ENCODE results near the gene MTMR1.

The MTMR1 gene

GRCh38 chrX:150696866-150697265 lies 3.7 kb downstream of the MTMR1 start:
- DNase-seq (ENCODE audit: low spot score): no peak

- DNase-seq (ENCODE audit: low spot score): no peak
These were observed 4.4 kb downstream of the MTMR1 start for GRCh38 chrX:150697641-150698040.

DNA sequence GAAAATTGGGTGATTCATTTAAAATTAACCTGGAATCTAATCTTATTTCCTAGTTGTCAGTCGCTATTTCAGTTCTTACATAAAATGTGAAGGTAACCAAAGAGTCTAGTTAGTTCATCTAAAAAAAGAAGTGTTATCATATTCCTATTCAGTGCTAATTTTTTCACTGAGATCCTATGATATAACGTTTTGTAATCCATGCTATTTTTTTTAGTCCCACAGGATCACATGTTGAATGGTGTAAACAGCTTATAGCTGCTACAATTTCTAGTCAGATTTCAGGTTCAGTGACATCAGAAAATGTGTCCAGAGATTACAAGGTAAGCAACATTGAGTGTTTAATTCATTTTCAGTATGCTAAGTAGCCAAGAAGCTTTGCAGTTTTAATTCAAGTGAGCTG lies 5.8 kb downstream of the MTMR1 start:
- no peak for DNase-seq (ENCODE audit: low spot score)

DNA sequence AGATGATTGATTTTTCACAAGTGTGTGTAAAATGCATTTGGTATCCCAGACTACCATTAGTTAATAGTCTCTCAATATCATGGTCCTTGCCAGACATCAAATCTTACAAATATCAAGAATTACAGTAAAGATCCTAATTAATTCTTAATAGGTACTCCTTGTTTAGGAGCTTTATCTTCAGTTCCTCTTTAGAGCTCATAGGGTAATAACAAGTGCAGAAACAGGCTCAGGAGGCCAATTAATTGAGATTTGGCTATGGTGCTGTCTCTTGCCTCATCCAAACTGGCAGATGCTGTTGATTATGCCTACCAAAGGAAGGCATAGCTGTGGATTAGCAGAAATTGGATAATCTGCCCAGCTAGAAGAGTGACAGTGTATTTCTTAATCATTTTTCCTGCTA lies 6.9 kb downstream of the MTMR1 start:
- no peak for DNase-seq (ENCODE audit: low spot score)

- DNase-seq (ENCODE audit: low spot score): no peak
These were observed 8.2 kb downstream of the MTMR1 start for GRCh38 chrX:150701377-150701776.

GRCh38 chrX:150702966-150703694 lies 9.9 kb downstream of the MTMR1 start:
- DNase-seq (ENCODE audit: low spot score): no peak

DNA sequence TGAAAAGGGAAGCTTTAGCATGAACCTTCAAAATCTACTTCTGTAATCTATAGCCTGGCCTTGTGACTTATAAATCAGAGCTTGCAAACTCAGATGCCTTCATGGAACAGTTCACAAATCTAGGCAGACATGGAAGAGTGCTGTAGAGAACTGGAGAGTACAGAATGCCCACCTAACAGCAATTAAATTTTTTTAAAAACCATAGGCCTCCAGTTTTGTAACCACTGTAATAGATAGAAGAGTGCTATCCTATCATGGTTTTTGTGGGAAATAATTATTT lies 10.4 kb downstream of the MTMR1 start:
- no peak for DNase-seq (ENCODE audit: low spot score)

- no peak for DNase-seq (ENCODE audit: low spot score)
These were observed 10.9 kb downstream of the MTMR1 start for GRCh38 chrX:150704030-150704613.

DNA sequence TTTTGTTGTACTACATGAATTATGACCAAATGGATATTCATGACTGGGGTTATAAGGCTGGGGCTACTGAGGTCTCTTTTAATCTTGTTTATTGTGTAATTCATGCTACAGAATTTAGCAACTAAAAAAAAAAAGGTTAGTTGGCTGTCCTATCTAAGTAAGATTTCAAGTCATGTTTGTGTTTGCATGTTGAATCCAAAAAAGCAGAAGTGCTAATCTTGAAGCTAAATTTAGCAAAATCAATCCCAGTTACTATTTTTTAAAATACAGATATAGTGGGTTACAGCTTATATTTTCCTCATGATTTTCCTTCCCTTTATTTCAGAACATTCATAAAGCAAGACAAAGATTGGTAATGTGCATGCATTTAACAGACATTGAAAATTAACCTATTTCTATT lies 19.4 kb downstream of the MTMR1 start:
- no peak for DNase-seq (ENCODE audit: low spot score)

- no peak for DNase-seq (ENCODE audit: low spot score)
These were observed 22.0 kb downstream of the MTMR1 start for GRCh38 chrX:150715184-150715583.

- no peak for DNase-seq (ENCODE audit: low spot score)
These were observed 26.4 kb downstream of the MTMR1 start for GRCh38 chrX:150719621-150720020.

- no peak for DNase-seq (ENCODE audit: low spot score)
These were observed 36.8 kb downstream of the MTMR1 start for GRCh38 chrX:150729956-150730355.

DNA sequence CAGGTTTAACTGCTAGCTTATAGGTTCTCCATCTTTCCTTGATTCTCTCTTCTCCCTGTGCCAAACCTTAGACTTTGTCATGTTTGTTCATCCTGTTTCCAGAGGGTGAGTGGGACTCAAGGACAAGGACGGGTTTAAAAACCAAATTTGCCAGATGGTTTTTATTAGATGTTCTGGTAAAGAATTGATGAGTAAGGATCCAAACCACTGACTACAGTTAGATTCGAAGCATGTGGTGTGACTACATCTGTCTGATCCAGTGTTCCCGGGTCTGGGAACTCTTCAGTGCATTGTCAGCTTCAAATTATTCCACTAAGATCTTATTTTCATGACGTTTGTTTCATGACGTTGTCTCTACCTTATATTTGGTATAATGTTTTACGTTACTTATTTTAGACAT lies 37.5 kb downstream of the MTMR1 start:
- no peak for DNase-seq (ENCODE audit: low spot score)

GRCh38 chrX:150731795-150732194 lies 38.6 kb downstream of the MTMR1 start:
- DNase-seq (ENCODE audit: low spot score): no peak

DNA sequence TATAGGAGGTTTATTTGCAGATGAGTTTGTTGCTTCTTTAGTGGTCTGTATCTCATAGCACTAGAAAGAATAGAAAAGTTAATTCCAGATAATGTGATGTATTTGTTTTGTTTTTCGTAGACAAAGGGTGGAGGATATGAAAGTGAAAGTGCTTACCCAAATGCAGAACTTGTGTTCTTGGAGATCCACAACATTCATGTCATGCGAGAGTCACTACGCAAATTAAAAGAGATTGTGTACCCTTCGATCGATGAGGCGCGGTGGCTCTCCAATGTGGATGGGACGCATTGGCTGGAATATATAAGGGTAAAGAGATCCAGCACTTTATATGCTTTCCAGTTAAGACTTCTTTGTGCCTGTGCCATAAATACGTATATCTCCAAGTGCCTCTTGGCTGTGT lies 43.3 kb downstream of the MTMR1 start:
- no peak for DNase-seq (ENCODE audit: low spot score)

DNA sequence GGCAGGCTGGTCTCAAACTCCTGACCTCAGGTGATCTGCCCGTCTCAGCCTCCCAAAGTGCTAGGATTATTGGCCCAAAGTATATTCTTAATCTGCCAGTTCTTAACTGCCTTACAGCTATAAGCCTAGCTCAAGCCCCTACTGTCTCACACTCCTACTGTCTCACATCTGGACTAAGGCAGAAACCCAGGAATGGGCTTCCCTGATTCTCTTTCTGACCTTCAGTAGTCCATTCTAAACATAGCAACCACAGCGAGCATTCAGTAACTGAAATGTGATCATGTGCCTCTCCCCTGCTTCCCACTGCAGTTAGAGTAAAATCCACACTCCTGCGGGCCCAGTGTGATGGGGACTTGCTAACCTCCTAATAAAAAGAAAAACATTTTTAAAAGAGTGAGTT lies 58.9 kb downstream of the MTMR1 start:
- no peak for DNase-seq (ENCODE audit: low spot score)

DNA sequence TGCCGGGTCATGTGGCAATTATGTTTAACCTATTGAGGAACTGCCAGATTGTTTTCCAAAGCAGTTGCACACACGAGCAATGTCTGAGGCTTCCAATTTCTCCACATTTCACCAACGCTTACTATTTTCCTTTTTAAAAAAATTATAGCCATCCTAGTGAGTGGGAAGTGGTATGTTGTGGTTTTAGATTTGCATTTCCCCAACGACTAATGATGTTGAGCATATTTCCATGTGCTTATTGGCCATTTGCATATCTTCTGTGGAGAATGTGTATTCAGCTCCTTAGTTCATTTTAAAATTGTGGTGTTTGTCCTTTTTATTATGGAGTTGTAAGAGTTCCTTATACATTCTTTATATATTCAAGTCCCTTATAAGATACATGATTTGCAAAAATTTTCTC lies 60.2 kb downstream of the MTMR1 start:
- DNase-seq (ENCODE audit: low spot score): no peak

DNA sequence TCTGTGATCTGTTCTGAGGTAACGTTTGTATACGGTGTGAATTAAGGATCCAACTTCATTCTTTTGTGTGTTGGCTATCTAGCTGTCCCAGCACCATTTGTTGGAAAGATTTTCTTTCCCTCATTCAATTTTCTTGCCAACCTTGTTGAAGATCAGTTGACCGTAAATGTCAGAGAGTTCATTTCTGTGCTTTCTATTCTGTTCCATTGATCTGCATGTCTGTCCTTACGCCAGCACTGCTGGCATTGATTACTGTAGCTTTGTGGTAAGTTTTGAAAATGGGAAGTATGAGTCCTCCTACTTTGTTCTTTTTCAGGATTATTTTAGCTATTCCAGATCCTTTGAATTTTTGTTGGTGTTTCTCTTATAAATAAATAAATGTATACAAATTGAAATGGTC lies 60.8 kb downstream of the MTMR1 start:
- no peak for DNase-seq (ENCODE audit: low spot score)

GRCh38 chrX:150757371-150757770 lies 64.2 kb downstream of the MTMR1 start:
- DNase-seq (ENCODE audit: low spot score): no peak

- no peak for DNase-seq (ENCODE audit: low spot score)
These were observed 66.6 kb downstream of the MTMR1 start for GRCh38 chrX:150759568-150760416.

- DNase-seq (ENCODE audit: low spot score): no peak
These were observed 68.1 kb downstream of the MTMR1 start for GRCh38 chrX:150761176-150761818.

- DNase-seq (ENCODE audit: low spot score): no peak
These were observed 68.6 kb downstream of the MTMR1 start for GRCh38 chrX:150761819-150762216.
